ENCODE data around the gene RCAN3.

RCAN3 gene

GRCh38 chr1:24566236-24566867, 63.7 kb downstream of the RCAN3 start:
- no peaks in the 10 kb centered on the region for H3K9me3 ChIP-seq

GRCh38 chr1:24567792-24568388, 65.3 kb downstream of the RCAN3 start:
- no peak for DNase-seq
- H3K27me3 ChIP-seq: peaks cover 0 to 17% of the 10 kb centered on the region in 2 donors
- H3K4me3 ChIP-seq: no peak overlapping the region
- H3K9me3 ChIP-seq: no peaks in the 10 kb centered on the region
- TF ChIP-seq CTCF (IDR thresholded peaks at IDR 0.05): no peak
- peaks cover 0 to 3% (median 0%) of the 10 kb centered on the region in 4 donors for H3K4me1 ChIP-seq
- no peak overlapping the region for H3K27ac ChIP-seq
- intact Hi-C loops (cut with DNase I; ENCODE audit: low total_unique reads): no loop called here
- no peaks in the 10 kb centered on the region for H3K36me3 ChIP-seq

More at GRCh38 chr1:24566236-24566867, 63.7 kb downstream of the RCAN3 start:
- no peak for TF ChIP-seq CTCF (IDR thresholded peaks at IDR 0.05)
- H3K27me3 ChIP-seq: peaks cover 0 to 23% of the 10 kb centered on the region in 2 donors
- H3K36me3 ChIP-seq: no peaks in the 10 kb centered on the region
- peaks cover 0 to 3% (median 0%) of the 10 kb centered on the region in 4 donors for H3K4me1 ChIP-seq
- intact Hi-C loops (cut with DNase I; ENCODE audit: low total_unique reads): no loop called here
- no peak for DNase-seq
- no peak overlapping the region for H3K27ac ChIP-seq
- H3K4me3 ChIP-seq: no peak overlapping the region

GRCh38 chr1:24568475-24568874, 65.8 kb downstream of the RCAN3 start:
- Histone ChIP-seq H3K27me3 (peaks cover 0 to 19% of the 10 kb centered on the region in 2 donors), H3K36me3 (no peaks in the 10 kb centered on the region), H3K9me3 (no peaks in the 10 kb centered on the region), H3K4me3 (no peak overlapping the region), H3K4me1 (peaks cover 0 to 3% (median 0%) of the 10 kb centered on the region in 4 donors), H3K27ac (no peak overlapping the region)
- DNase-seq: no peak
- TF ChIP-seq CTCF (IDR thresholded peaks at IDR 0.05): no peak
- intact Hi-C loops (cut with DNase I; ENCODE audit: low total_unique reads): no loop called here

- no peak for DNase-seq
- Histone ChIP-seq H3K4me1 (peaks cover 0 to 3% (median 0%) of the 10 kb centered on the region in 4 donors), H3K36me3 (no peaks in the 10 kb centered on the region), H3K27me3 (peaks cover 0 to 24% of the 10 kb centered on the region in 2 donors), H3K27ac (no peak overlapping the region), H3K4me3 (no peak overlapping the region), H3K9me3 (no peaks in the 10 kb centered on the region)
- TF ChIP-seq CTCF (IDR thresholded peaks at IDR 0.05): no peak
- intact Hi-C loops (cut with DNase I; ENCODE audit: low total_unique reads): no loop called here
Measured at GRCh38 chr1:24570265-24571125, 67.9 kb downstream of the RCAN3 start.

DNA sequence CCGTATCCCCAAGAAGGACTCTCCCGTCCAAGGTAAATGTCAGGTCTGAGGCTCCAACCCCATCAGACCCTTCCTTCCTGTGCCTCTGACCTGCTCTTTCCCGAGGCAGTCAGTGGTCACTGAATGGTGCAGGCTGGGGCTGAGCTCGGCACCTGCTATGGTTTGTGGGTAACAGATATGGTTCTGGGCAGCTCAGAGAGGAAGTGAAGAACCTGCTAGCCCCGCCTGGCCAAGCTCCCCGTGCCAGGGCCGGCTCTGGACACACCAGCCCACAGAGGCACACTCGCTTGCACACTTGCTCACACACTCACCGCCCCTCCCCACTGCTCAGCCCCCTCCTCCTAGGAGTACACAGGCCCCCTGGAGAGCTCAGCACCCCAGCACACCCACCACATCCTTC, 69.7 kb downstream of the RCAN3 start:
- Histone ChIP-seq H3K9me3 (no peaks in the 10 kb centered on the region), H3K4me1 (peaks cover 0 to 7% (median 0%) of the 10 kb centered on the region in 4 donors), H3K27me3 (peaks cover 0 to 21% of the 10 kb centered on the region in 2 donors), H3K36me3 (no peaks in the 10 kb centered on the region), H3K27ac (no peak overlapping the region), H3K4me3 (no peak overlapping the region)
- DNase-seq: no peak
- TF ChIP-seq CTCF (IDR thresholded peaks at IDR 0.05): no peak
- intact Hi-C loops (cut with DNase I; ENCODE audit: low total_unique reads): no loop called here
